ENCODE measurements around the gene EVA1C.
"Not testable (repeated sequence)": the region's sequence is repeated elsewhere in the genome, so short reads cannot be mapped to it uniquely, and the experiment has no call there.

The EVA1C gene

GRCh38 chr21:32381571-32381970 lies 30.9 kb upstream of the EVA1C start:
- DNase-seq (ENCODE audit: extremely low read depth, low read depth) = no peak
- no peak for TF ChIP-seq CTCF (IDR thresholded peaks at IDR 0.05; ENCODE audit: low read depth, low read length)

DNA sequence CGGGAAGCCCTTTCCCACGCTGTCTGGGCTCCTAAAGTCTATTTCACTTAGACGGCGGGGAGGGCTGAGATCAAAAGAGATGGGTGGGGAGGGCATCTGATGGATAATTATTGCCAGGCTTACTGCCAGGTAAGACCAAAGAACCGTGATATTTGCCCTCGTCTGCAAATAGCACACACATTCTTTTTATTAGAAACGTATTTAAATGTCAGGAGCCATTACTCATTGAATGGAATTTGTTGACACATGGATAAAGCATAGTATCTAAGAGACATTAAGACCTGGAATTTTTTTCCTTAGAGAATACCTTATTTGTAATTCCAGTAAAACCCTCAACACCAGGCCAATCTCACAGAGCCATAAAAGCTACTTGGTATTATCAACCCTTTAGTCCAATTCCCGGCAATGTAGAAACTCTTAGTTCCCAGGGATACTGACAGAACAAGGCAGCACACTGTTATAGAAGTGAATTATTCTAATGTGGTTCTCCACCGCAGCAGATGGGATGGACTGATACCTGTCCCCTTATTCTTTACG lies 30.3 kb upstream of the EVA1C start:
- DNase-seq (ENCODE audit: extremely low read depth, low read depth) = peak; percentile 54
- no peak for TF ChIP-seq CTCF (IDR thresholded peaks at IDR 0.05; ENCODE audit: low read depth, low read length)

GRCh38 chr21:32383812-32384211 lies 28.7 kb upstream of the EVA1C start:
- no peak for TF ChIP-seq CTCF (IDR thresholded peaks at IDR 0.05; ENCODE audit: low read depth, low read length)

DNA sequence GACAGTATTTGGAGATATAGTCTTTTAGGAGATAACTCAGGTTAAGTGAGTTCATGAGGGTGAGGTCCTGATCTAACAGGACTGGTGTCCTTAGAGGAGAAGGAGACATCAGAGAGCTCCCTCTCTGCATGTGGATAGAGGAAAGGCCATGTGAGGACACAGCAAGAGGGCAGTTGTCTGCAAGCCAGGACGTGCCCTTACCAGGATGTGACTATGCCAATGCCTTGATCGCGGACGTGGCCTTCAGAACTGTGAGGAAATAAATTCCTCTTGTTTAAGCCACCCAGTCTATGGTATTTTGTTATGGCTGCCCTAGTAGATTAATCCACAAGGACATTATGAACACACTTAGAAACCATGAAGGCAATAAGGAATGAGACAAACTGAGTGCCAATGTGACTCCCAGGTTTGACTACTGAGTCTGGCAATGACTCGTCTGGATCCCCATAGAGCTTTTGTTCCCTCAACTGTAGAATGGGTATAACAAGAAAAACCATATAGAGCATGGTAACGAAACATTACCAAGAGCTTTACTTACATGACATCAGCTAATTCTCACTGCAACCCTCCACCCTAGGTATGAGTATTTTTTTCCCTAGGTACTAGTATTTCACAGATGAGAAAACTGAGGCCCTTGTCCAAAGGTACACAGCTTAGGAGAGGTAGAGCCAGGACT lies 26.2 kb upstream of the EVA1C start:
- no peak for TF ChIP-seq CTCF (IDR thresholded peaks at IDR 0.05; ENCODE audit: low read depth, low read length)
- no peak for DNase-seq (ENCODE audit: extremely low read depth, low read depth)

More at GRCh38 chr21:32383812-32384211, 28.7 kb upstream of the EVA1C start:
- DNase-seq (ENCODE audit: extremely low read depth, low read depth) = no peak

DNA sequence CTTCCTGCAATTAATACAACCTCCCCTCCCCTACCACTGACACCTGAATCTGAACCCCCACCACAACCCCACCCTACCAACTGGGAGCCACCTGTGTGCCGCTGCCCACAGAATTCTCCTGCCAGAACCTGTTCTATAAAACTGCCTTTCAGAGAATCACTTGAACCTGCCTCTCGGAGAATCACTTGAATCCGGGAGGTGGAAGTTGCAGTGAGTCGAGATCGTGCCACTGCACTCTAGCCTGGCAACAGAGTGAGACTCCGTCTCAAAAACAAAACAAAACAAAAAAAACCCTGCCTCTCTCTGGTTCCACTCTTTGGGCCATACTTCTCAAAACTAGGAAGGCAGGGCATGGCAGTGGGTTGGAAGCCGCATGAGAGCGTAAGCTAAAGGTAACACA lies 25.4 kb upstream of the EVA1C start:
- TF ChIP-seq CTCF (IDR thresholded peaks at IDR 0.05; ENCODE audit: low read depth, low read length) = no peak
- DNase-seq (ENCODE audit: extremely low read depth, low read depth) = no peak

DNA sequence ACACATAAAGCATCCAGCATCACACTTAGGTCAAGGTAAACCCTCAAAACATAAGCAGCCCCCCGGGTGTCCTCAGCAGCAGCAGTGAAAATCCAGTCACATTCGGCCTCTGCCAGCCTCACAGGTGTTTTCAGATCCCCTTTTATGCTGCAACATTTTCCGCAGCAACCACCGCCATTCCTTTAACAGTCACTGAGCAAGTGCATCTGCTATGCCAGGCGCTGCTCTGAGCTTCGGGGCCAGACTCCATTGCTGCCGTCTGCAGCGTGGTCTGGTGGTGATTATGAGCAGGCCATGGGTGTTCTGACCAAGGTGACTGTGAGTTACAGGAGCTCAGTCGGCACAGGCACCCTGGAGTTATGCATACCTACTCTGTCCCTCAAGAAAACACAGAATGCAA lies 24.2 kb upstream of the EVA1C start:
- DNase-seq (ENCODE audit: extremely low read depth, low read depth) = no peak
- TF ChIP-seq CTCF (IDR thresholded peaks at IDR 0.05; ENCODE audit: low read depth, low read length) = no peak

GRCh38 chr21:32389337-32390015 lies 23.0 kb upstream of the EVA1C start:
- TF ChIP-seq CTCF (IDR thresholded peaks at IDR 0.05; ENCODE audit: low read depth, low read length) = no peak
- no peak for DNase-seq (ENCODE audit: extremely low read depth, low read depth)

DNA sequence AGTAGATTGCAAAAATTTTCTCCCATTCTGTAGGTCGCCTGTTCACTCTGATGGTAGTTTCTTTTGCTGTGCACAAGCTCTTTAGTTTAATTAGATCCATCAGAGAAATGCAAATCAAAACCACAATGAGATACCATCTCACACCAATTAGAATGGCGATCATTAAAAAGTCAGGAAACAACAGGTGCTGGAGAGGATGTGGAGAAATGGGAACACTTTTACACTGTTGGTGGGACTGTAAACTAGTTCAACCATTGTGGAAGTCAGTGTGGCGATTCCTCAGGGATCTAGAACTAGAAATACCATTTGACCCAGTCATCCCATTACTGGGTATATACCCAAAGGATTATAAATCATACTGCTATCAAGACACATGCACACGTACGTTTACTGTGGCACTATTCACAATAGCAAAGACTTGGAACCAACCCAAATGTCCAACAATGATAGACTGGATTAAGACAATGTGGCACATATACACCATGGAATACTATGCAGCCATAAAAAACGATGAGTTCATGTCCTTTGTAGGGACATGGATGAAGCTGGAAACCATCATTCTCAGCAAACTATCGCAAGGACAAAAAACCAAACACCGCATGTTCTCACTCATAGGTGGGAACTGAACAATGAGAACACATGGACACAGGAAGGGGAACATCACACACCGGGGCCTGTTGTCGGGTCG lies 21.8 kb upstream of the EVA1C start:
- DNase-seq (ENCODE audit: extremely low read depth, low read depth) = not testable (repeated sequence)

Data from AG09319 (cell line).